NCI-H82 (cell line): ENCODE results near the gene PDE2A.

Experiments
- DNase-seq: peaks from one replicate; lab custom pipeline; 2025; lab: John Stamatoyannopoulos, UW

Gene PDE2A

DNA sequence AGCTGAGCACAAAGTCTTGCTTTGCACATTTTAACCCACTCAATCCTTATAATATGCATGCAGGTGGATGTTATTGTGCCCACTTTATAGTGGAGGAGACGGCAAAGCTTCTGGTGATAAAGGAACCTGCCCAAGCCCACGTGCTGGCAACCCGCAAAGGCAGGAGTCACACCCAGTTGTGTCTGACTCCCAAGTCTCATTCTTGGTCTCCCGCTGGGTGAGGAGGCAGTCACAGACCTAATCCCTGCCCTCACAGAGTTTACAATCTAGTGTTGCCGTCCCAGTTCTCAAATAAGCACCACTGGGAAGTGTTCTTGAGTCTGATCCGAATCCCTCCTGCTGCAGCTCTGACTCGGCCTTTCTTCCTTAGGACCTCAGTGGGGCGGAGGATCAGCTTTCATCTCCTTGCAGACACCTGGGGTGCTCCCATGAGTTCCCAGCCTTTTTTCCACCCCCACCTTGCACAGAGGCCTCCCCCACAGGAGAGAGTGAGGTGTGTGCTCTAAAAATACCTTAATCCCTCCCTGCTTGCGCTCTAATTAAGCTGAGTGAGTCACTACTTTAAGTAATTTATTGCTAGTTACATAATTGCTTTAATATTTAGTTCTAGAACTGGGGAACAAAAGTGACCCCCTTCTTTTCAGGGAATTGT, 15.1 kb downstream of the PDE2A start:
- DNase-seq: no peak

DNA sequence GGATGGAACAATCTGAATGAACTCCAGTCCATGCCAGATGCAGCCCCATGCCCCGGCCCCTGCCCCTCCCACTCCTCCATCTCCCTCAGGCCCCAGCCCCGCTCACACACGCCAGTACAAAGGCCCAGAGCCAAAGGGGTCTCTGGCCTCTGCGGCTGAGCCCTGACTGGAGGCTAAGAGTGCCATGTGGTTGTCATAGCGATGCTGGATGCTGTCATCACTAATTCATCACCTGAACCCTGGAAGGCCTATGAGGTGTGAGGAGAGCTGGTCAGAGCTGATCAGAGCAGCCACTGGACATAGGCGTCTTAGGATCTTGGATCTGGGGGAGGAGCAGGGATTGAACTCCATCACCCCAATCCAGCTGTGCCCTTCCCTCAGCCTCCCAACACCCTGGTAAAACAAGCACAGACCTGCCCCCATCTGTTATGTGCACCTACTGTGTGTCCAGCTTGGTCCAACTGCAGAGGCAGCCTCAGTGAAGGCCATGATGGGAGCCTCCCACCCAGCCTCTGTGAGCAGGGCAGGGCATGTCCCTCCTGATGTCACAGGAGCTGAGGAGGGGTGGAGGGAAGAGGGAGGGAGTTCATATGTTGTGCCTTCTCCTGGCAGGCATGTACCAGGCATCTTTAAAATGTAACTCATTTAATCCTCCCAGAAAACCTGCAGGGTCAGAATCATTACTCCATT, 16.7 kb downstream of the PDE2A start:
- peak; percentile 33 for DNase-seq

DNA sequence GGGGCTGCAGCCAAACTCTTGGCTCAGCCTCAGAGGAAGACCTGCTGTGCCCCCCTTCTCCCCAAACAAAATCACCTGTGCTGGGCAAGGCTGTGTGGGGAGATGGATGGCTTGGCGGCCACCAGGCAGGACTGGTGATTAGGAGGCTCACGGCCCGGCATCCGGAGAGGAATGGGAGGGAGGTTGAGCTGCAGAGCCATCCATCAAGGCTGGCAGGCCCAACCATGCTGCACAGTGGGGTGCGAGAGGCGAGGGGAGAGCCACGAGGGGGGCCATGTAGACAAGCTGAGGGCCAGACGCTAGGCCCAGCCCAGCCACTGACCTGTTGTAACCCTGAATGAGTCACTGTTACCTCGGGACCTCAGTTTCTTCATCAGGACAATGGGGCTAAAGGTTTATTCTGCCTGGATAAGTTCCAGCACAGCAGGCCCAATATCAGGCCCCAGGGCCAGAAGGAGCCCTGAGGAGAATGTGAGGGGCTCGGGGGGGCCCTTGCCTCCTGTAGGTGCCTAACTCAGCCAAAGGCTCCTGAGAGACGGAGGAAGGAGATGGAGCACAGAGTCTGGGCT, 18.2 kb downstream of the PDE2A start:
- DNase-seq: no peak

DNA sequence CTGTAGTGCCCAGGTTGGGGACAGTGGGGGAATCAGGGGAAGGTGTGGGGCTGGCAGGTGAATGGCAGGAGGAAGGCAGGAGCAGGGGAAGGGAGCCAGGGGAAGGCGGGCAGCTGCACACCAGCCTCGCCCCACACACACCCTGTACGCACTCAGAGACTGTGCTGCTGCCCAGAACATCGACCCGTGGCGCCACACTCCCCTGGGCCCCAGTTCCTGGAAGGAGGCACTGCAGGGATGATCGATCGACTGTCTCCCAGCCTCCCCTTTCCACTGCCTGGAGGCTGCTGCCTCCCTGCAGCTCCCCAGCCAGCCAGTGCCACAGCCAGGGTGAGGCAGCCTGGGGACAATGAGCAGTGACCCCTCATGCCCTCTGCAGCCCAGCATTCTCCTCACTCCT, 19.2 kb downstream of the PDE2A start:
- DNase-seq: no peak

DNA sequence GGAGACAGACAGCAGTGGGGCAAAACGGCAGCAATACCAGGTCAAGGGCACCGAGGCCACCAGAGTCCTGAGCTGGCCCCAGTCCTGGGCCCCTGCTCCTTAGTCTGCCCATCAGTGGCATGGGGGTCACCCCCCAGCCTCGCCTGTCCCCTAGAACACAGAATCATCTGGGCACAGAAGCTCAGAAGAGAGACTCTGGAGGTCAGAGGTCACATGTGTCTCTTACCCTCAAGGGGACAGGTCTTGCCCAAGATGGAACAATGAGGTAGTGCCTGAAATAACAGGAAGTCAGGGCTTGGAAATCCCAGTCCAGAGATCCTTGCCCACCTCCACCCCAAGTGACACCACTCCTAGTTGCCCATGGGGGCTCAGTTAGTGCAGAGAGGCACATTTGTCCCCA, 20.6 kb downstream of the PDE2A start:
- DNase-seq: no peak

DNA sequence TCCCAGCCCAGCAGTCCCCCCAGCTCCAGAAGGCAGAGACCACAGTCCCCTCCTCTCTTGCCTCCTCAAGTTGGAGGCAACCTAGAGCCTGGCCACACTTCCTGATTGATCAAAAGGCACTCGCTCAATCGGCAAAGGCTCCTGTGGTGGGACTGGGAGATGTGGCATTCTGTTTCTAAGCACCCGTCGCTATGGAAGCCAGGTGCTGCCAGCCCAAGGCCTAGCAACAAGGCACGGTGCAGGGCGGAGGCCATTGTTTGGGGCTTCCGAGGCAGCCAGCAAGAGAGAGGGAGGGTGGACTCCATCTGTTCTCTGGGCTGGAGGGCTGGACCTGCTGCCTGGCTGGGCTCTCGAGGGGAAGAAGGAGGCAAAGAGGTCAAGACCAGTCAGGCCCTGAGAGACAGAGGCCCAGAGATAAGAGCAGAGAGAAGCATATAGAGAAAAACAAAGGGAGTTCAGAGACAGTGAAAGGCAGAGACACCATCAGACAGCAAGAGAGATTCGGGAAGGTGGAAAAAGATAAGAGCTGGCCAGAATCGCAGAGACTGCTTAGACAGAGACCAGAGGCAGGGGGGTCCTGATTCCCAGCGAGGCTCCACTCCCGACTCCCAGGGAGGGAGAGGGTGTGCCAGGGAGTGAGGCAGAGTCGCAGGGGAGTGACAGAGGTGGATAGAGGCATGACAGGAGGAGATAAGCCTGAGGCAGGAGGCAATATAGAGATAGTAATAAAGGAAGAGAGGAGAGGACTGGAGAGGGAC, 21.2 kb downstream of the PDE2A start:
- DNase-seq: peak; percentile 44

DNA sequence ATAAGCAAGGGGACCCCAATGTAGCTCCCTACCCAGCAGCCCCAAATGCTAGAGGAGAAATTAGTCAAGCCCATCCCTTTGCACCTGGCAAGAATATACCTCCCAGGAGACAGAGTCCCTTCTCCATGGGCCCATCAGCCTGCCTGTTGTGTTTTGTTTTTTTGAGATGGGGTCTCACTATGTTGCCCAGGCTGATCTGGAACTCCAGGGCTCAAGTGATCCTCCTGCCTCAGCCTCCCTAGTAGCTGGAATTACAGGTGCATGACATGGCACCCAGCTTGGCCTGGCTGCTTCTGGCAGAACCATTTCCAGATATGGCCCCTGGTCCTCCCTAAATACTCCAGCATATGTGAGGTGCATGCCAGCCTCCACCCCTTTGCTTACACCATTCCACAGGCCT, 22.1 kb downstream of the PDE2A start:
- no peak for DNase-seq

DNA sequence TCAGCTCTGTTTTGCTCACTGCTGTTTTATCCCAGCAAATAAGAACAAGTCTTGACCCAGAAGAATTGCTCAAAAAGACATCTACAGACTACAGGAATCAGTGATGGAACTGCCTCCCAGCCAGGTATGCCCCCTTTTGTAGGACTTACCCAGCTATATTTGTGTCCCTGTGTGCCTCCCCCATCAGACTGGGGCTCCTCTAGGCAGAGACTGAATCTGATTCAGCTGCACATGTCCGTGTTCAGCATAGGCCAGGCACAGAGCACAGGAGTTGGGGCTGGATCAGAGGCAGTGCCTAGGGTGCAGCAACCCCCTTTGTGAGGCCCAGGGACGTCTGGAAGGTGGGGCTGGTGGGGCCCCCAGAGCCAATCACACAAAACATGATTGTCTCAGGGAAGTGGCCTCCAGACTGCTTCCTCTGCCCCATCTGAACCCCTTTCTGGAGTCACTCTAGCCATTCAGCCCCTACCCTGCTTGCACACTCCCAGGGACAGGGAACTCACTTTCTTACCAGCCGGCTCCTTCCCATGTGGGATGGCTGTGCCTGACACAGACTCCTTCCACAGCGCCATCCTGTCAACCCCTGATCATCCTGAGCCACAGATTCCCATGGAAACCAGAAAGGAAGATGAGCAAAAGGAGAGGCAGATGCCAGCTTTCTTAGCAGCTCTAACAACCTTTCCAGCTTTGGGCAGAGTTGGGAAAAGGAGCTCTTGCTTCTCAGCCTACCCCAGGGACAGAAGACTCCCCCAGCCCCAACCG, 24.8 kb downstream of the PDE2A start:
- DNase-seq: no peak

DNA sequence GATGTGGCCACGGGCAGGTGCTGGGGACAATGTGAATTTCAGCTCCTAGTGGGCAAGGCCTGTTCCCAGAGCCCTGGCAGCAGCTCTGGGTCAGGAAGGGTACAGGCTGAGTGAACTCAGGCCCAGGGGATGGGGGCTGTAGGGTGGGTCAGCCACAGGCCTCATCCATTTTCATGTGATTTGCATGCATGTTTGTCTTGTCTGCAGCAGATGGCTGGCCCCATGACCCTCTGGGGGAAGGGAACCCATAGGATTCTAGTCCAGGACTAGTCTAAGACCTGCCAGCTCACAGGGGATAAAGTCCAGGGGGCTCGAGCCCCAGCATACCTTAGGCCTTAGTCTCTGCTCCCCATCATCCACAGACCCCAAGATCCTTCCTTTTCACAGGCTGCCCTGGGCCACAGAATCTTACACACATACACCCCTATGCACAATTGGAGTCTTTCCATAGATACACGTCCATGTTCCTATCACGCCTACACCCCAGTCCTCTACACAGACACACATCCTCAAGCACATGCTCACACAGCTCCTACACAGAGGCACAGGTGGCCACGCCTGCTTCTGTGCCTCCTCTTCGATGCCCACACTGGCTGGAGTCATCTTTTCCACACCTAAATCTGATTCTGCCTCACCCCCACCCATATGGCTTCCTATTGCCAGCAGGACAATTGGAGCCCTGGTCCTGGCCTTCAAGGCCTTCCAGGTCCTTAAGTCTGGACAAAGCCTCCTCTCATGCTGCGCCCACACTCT, 25.7 kb downstream of the PDE2A start:
- peak; percentile 11 for DNase-seq

DNA sequence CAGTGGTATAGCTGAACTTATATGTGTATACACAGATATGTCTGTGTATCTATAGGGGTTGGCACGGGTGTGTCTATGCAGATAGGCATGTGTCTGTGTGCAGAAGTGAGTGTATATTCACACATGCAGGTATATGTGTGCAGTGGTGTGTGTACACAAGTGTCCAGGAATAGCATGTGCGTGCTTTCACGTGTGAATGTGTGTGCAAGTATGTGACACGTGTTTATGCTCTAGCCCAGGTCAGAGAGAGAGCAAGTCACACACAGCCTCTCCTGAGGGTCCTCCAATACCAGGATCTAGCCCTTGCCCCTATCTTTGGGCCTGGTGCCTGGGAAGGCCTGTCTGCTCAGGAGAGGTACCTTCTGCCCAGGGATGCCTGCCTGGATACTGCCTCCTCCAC, 26.3 kb downstream of the PDE2A start:
- no peak for DNase-seq

DNA sequence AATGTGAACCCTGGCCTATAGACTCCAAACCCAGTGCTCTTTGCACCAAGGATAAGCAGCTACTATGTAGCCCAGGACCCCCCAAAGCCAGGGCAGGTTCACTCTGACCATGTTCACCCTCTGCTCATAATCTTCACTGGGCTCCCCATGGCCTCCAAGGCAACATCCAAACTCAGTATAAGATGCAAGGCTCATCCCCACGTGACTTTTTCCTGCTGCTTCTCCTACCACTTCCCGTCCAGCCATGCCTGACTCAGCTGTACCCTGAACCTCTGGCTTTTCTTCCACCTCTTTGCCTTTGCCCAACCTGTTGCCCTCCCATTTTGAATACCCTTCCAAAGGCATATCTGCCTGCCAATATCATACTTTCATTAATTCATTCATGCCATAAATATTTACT, 27.8 kb downstream of the PDE2A start:
- DNase-seq: no peak

DNA sequence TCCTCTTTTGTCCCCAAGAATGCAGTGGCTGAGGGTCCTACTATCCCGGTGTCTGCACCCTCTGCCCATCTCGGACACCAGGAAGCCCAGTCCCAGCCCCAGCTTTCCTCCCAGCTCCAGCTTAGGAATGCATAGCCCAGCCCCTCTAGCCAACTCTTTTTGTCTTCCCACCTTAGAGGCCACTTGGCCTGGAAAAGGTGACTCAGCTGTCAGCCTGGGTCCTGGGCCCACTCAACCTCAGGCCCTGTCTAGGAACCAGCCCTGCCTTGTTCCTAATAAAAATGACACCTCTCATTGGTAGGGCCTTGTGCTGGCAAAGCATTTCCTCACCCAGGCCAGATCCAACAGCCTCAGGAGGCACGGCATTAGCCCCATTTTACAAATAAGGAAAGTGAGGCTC, 28.2 kb downstream of the PDE2A start:
- no peak for DNase-seq

DNA sequence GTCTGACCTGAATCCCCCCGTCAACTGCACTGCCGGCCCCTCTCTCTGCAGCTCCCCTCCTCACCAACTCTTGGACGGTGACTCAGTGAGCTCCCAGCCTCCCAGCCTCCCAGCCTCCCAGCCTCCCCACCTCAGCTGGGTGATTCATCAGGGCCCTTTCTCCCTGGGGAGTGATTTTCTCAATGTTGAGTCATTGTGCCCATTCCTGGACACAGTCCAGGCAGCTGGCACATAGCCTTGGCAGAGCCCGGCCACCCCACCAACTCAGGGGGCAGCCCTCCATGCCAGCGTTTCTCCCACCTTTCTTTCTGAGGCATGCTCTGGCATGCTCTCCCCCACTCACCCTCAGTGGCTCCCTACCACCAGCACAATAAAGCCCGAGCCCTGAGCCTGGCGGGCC, 30.7 kb downstream of the PDE2A start:
- DNase-seq: no peak

DNA sequence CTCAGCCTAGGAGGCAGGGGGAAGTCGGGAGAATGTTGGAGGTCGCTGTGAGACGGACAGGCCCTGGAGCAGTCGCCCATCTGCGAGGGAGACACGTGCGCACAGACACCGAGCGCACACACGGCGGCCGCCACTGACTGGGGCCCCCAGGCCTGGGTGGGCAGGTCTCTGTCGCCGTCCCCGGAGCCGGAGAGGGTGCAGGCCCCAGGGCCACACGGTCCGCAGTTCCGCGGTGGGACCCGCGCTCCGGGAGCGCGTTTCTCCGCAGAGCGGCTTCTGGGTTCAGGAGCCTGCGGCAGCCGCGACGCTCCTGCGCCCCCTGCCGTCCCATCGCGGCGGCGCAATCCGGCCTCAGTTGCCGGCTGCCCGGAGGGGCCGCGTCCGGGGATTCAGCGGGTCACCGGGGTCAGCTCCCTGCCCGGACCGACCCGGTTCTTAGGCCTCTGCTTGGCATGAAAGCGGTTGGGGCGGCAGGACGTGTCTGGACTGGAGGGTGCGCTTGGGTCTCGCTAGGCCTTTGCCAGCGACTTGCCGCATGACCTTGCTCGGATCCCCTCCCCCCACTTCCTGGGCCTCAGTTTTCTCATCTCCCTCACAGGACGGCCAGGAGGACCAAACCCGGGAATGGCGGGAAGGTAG, 31.2 kb downstream of the PDE2A start:
- DNase-seq: peak; percentile 53

DNA sequence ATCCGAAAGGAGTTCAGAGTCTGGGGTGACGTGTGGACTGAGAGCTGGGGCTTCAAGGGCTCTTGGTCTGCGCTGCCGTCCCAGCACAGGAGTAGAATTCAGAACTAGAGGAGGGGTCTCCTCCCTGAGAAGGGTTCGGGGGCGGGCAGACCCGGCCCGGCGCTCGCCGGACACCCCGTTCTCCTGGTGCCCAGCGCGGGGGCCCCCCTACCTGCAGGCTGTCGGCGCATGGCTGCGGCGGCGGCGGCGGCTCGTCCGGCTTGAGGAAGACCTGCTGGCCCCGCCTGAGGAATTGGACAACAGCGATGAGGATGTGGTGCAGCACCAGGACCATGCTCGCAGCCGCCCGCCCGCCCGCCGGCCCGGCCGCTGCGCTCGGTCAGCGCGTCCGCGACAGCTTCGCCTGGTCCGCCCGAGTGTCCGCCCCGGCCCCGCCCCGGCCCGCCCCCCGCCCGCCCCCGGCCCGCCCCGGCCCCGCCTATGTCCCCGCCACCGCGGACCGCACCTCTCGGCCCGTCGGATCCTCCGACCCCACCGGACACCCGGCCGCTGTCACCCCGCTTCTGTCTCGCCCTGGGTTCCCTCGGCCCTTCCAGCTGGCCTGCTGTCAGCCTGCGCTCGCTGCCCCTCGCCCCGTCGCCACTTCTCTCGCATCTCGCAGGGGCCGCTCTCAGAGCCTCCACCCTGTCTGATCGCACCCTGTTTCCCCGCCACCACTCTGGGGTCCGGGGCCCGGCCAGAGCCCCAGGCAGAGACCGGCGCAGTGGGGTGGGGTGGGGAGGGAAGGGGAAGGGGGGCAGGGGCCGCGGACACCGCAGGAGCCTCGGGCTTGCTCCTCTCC, 32.0 kb downstream of the PDE2A start:
- DNase-seq: peak; percentile 41

DNA sequence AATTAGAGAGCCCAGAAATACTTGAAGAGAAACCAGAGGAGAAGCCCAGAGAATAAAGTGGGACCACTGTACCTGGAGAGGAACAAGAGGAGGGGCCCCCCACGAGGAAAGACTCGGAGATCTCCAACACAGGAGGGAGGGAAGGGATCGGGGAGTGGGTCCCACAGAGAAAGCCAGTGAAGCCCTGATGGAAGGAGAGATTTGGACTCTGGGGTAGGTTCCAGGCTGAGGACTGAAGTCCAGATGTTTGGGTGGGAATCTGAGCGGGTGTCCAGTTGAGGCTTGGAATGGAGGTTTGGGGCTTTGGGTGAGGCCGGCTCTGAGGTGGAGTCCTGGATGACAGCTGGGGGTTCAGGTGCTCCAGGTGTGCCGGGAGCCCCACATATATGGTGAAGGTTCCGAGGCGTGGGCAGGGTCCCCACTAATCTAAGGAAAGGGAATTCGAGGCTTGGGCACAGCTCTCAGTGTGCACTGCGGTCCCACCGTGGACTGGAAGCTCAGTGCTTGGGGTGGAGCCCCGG, 32.6 kb downstream of the PDE2A start:
- no peak for DNase-seq

DNA sequence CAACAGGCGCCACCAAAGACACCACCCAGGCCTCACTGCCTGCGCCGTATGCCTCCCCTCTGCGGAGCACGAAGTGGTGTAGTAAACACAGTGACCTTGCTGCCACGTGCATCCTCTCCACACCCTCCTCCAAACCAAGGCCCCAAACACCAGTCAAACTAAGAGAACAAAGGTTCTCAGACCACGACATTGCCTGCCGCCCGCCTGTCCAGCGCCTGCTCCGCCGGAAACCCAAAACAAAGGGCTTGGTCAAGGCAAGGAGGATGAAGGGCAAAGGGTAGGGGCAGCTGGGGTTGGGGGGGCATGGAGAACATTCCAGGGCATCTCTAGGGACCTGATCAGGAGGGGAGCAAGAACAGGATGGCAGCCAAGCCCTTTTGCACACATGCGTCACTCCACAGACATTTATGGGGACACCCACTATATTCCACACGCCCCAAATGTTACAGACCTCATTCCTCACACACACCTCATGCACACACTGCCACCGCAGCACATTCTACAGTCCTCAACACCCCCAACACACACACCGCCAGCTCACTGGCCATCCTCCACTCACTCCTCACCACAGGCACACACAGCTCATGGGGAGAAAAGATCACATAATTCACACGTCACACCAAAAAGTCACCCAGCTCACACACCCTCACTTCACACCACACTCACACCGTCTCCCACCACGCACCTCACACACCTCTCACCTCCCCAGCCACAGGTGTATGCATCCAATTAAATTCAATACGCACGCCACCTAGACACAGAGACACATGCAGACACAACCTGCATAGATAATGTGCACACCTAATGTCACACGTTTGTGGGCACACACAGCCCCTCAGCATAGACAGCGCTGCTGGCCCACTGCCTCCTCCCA, 34.5 kb downstream of the PDE2A start:
- DNase-seq: no peak

DNA sequence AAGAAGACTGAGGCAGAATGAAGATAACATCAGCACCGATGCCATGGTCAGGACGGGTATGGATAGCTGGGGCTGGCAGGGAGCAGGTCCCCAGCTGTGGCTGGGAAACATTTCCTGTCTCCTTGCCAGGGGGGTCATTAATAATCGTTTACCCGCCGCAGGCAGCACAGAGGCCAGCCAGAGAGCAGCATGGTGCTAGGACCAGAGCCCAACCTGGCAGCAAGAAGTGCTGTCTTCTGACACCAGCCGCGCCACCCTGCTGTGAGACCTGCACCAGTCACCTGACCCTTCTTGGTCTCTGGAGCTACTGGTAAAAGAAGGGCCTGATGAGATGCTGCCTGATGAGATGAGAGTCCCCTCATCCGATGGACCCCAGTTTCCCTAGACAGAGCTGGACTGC, 36.3 kb downstream of the PDE2A start:
- no peak for DNase-seq

DNA sequence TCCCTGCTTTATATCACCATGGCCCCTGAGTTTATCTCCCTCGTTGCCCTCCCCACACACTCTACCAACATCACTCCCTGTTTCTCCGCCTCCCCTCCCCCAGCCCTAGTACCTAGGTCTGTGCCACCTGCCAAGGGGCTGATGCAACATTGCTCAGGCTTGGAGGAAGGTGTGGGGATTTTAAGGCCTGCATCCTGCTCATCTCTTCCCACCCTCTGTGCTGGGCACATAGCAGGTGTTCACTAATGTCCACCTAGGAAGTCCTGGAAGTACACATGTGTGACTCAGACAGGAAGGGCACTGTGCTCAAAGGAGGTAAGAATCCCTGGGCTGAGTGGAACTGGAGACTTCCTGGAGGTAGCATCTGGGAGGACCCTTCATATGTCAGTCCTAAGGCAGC, 37.0 kb downstream of the PDE2A start:
- DNase-seq: peak; percentile 15
